ENCODE measurements around the gene PPP4R3B.
"Not testable (repeated sequence)": the region's sequence is repeated elsewhere in the genome, so short reads cannot be mapped to it uniquely, and the experiment has no call there.

PPP4R3B gene

DNA sequence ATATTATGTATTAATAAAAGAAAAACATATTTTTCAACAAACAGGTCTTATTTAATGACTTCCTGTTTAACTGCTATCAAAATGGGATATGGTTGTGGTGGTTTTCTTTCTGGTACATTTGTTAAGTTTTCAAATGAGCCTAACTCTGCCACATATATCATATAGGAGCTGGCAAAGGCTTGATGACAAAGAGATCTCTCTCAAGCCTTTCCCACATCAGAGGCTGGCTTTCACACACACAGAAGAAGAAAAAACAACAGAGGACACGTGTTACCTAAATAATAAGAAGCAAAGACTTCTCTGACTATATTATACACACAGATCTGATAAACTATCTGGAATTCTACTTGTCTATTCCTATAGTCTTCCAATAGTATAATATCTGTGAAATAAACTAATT is 51.8 kb downstream of the PPP4R3B start:
- peaks cover 79% of the 10 kb centered on the region for H3K36me3 Mint-ChIP-seq (ENCODE audit: low read depth)
- H3K27ac Mint-ChIP-seq = peak overlapping the region; percentile 55
- peaks cover 18% of the 10 kb centered on the region for H3K4me1 Mint-ChIP-seq (ENCODE audit: low read depth)
- H3K4me3 Mint-ChIP-seq = no peak overlapping the region
- peaks cover 7% of the 10 kb centered on the region for H3K9me3 Mint-ChIP-seq
- H3K27me3 Mint-ChIP-seq = no peaks in the 10 kb centered on the region

GRCh38 chr2:55560855-55561254 is 56.6 kb downstream of the PPP4R3B start:
- H3K4me1 Mint-ChIP-seq (ENCODE audit: low read depth) = peaks cover 4% of the 10 kb centered on the region

DNA sequence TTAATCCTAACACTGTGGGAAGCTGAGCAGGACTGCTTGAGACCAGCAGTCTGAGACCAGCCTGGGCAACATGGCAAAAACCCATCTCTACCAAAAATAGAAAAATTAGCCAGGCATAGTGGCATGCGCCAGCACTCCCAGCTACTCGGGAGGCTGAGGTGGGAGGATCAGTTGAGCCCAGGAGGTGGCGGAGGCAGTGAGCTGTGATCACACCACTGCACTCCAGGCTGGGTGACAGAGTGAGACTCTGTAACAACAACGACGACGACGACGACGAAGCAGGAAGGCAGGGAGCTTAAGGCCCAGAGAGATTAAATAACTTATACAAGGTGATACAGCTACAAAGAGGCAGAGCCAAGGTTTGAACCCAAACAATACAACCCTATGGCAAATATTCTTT is 60.6 kb downstream of the PPP4R3B start:
- no peaks in the 10 kb centered on the region for H3K27me3 Mint-ChIP-seq

More at GRCh38 chr2:55560855-55561254, 56.6 kb downstream of the PPP4R3B start:
- H3K9me3 Mint-ChIP-seq = peaks cover 7% of the 10 kb centered on the region
- H3K27me3 Mint-ChIP-seq = no peaks in the 10 kb centered on the region
- H3K4me3 Mint-ChIP-seq = no peak overlapping the region
- peaks cover 79% of the 10 kb centered on the region for H3K36me3 Mint-ChIP-seq (ENCODE audit: low read depth)
- no peak overlapping the region for H3K27ac Mint-ChIP-seq

GRCh38 chr2:55555977-55556376 is 61.4 kb downstream of the PPP4R3B start:
- Mint-ChIP-seq H3K36me3 (ENCODE audit: low read depth) (peaks cover 64% of the 10 kb centered on the region), H3K4me1 (ENCODE audit: low read depth) (no peaks in the 10 kb centered on the region), H3K9me3 (no peaks in the 10 kb centered on the region), H3K27ac (no peak overlapping the region), H3K27me3 (no peaks in the 10 kb centered on the region), H3K4me3 (no peak overlapping the region)

More for the DNA sequence above, 60.6 kb downstream of the PPP4R3B start:
- Mint-ChIP-seq H3K36me3 (ENCODE audit: low read depth) (peaks cover 73% of the 10 kb centered on the region), H3K4me1 (ENCODE audit: low read depth) (no peaks in the 10 kb centered on the region), H3K4me3 (no peak overlapping the region), H3K9me3 (no peaks in the 10 kb centered on the region), H3K27ac (no peak overlapping the region)

DNA sequence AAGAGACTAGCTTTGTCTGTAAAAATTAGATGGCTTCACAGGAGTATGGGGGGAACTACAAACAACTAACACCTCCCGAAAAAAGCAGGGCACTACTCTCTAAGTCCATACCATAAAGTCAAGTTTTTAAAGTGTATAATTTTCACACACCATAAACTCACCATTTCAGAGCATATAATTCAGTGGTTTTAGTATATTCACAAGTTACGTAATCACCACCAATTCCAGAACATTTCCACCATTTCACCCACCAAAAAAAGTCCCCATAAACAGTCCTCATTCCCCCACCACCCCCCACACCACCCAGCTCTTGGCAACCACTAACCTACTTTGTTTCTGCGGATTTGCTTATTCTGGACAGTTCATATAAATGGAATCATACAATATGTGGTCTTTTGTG is 64.1 kb downstream of the PPP4R3B start:
- no peaks in the 10 kb centered on the region for H3K9me3 Mint-ChIP-seq
- H3K27ac Mint-ChIP-seq = peak overlapping the region; percentile 52
- H3K4me3 Mint-ChIP-seq = no peak overlapping the region
- peaks cover 61% of the 10 kb centered on the region for H3K36me3 Mint-ChIP-seq (ENCODE audit: low read depth)
- H3K27me3 Mint-ChIP-seq = no peaks in the 10 kb centered on the region
- no peaks in the 10 kb centered on the region for H3K4me1 Mint-ChIP-seq (ENCODE audit: low read depth)

DNA sequence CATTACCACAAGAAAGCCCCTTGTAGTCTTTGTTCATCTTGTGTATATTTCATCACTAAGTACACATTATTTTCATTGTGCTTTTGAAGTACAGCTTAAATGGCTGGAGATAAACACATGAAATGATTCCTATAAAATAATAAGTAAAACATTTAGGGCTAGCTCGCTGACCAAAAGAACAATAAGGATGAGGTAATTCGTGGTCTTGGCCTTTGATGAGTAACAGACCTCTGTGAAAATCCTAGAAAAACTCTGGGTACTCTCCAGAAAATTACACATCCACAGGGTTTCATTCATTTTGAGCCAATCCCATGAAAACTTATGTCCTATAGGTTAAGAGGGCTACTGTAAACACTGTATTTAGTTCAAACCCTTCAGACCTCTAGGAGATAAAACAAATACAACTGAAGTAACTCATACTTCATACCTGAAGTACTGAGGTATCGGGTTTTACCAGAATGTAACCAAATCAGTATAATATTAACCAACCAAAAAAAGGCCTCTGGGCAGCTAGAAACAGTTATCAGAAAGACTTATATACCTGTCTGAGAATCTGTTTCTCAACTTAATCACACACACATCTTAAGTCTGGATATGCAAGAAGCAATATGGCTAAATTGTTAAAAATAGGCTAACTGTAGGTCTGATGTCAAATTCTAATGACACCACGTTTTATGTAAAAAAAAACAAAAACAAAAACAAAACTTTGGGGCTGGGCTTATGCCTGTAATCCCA is 66.9 kb downstream of the PPP4R3B start:
- H3K4me3 Mint-ChIP-seq = no peak overlapping the region
- no peaks in the 10 kb centered on the region for H3K9me3 Mint-ChIP-seq
- H3K27ac Mint-ChIP-seq = no peak overlapping the region
- H3K27me3 Mint-ChIP-seq = no peaks in the 10 kb centered on the region
- peaks cover 57% of the 10 kb centered on the region for H3K36me3 Mint-ChIP-seq (ENCODE audit: low read depth)
- no peaks in the 10 kb centered on the region for H3K4me1 Mint-ChIP-seq (ENCODE audit: low read depth)

DNA sequence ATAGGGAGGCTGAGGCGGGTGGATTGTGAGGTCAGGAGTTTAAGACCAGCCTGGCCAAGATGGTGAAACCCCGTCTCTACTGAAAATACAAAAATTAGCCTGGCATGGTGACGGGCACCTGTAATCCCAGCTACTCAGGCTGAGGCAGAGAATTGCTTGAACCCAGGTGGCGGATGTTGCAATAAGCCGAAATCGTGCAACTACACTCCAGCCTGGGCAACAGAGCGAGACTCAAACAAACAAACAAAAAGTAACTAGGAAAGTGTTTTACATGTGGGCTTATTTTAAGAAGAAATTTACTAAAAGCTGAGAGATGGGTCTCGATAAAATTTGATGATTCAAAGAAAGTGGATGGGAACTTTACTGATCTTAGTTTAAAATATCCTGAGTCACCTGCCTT is 69.7 kb downstream of the PPP4R3B start:
- peaks cover 54% of the 10 kb centered on the region for H3K36me3 Mint-ChIP-seq (ENCODE audit: low read depth)
- H3K4me3 Mint-ChIP-seq; H3K27me3 Mint-ChIP-seq; H3K4me1 Mint-ChIP-seq (ENCODE audit: low read depth); H3K27ac Mint-ChIP-seq; H3K9me3 Mint-ChIP-seq: not testable (repeated sequence)

GRCh38 chr2:55547001-55547400 is 70.4 kb downstream of the PPP4R3B start:
- Mint-ChIP-seq H3K4me3 (no peak overlapping the region), H3K27me3 (no peaks in the 10 kb centered on the region), H3K27ac (no peak overlapping the region), H3K4me1 (ENCODE audit: low read depth) (no peaks in the 10 kb centered on the region), H3K9me3 (no peaks in the 10 kb centered on the region), H3K36me3 (ENCODE audit: low read depth) (peaks cover 57% of the 10 kb centered on the region)

- Mint-ChIP-seq H3K4me1 (ENCODE audit: low read depth) (peaks cover 8% of the 10 kb centered on the region), H3K27me3 (no peaks in the 10 kb centered on the region), H3K36me3 (ENCODE audit: low read depth) (peaks cover 52% of the 10 kb centered on the region), H3K4me3 (no peak overlapping the region), H3K9me3 (no peaks in the 10 kb centered on the region), H3K27ac (peak overlapping the region; percentile 47)
Measured at GRCh38 chr2:55530539-55531081, 86.8 kb downstream of the PPP4R3B start.

- Mint-ChIP-seq H3K4me1 (ENCODE audit: low read depth) (peaks cover 8% of the 10 kb centered on the region), H3K4me3 (no peak overlapping the region), H3K27me3 (no peaks in the 10 kb centered on the region), H3K27ac (no peak overlapping the region), H3K9me3 (no peaks in the 10 kb centered on the region), H3K36me3 (ENCODE audit: low read depth) (peaks cover 53% of the 10 kb centered on the region)
Measured at GRCh38 chr2:55526174-55526573, 91.2 kb downstream of the PPP4R3B start.

GRCh38 chr2:55524884-55525437 is 92.5 kb downstream of the PPP4R3B start:
- H3K36me3 Mint-ChIP-seq (ENCODE audit: low read depth) = peaks cover 44% of the 10 kb centered on the region
- peaks cover 6% of the 10 kb centered on the region for H3K4me1 Mint-ChIP-seq (ENCODE audit: low read depth)
- no peak overlapping the region for H3K27ac Mint-ChIP-seq

DNA sequence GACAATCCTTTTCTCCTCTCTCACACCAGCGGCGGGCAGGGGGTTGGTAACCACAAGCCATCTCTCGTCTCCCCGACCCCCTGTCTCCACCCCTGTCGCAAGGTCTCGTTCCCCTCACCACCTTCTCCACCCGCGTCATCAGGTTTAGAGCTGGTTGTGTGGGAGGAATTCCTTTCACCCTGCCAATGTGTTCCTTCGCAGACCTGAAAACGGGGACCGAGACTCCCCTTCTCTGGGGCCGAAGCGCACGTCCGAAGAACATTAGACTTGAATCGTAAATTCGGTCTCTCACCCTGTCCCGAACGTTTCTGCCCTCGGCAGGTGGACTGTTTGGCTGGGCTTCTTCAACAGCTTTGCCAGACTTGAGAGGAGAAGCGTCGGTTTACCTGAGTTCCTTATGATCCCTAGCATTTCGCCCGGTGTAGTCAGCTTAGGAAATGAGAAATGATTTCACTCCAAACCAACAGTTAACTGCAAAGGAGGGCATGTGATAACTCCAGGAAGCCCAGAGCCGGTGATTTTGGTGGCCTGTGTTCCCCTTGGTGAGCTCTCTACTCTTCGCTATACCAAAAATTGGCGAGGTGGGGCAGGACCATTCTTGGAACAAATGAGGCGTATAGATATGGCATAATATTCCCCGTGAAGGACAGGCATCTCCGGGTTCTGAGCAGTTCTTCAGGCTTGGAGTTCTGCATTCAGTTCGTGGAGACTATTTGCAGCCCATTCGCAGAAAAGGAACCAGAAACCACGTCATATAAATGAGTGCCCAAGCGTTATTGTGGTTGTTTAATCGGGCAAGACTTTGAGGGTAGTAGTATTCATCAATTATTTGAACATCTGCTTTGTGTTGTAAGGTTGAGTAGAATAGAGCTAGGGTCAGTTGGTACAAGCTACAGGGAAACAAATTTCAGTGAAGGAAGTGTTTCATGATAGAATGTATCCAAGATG is 97.2 kb downstream of the PPP4R3B start:
- peaks cover 12% of the 10 kb centered on the region for H3K4me1 Mint-ChIP-seq (ENCODE audit: low read depth)
- H3K27ac Mint-ChIP-seq = peak overlapping the region; percentile 98
- H3K36me3 Mint-ChIP-seq (ENCODE audit: low read depth) = peaks cover 11% of the 10 kb centered on the region
- no peaks in the 10 kb centered on the region for H3K9me3 Mint-ChIP-seq
- H3K4me3 Mint-ChIP-seq = peak overlapping the region; percentile 98
- no peaks in the 10 kb centered on the region for H3K27me3 Mint-ChIP-seq

More at GRCh38 chr2:55524884-55525437, 92.5 kb downstream of the PPP4R3B start:
- H3K4me3 Mint-ChIP-seq = no peak overlapping the region
- H3K9me3 Mint-ChIP-seq = no peaks in the 10 kb centered on the region
- no peaks in the 10 kb centered on the region for H3K27me3 Mint-ChIP-seq

- peak overlapping the region; percentile 98 for H3K27ac Mint-ChIP-seq
- H3K36me3 Mint-ChIP-seq (ENCODE audit: low read depth) = peaks cover 5% of the 10 kb centered on the region
- peak overlapping the region; percentile 98 for H3K4me3 Mint-ChIP-seq
- no peaks in the 10 kb centered on the region for H3K9me3 Mint-ChIP-seq
- peaks cover 12% of the 10 kb centered on the region for H3K4me1 Mint-ChIP-seq (ENCODE audit: low read depth)
- no peaks in the 10 kb centered on the region for H3K27me3 Mint-ChIP-seq
Measured at GRCh38 chr2:55518841-55519165, 98.6 kb downstream of the PPP4R3B start.

- Mint-ChIP-seq H3K36me3 (ENCODE audit: low read depth) (no peaks in the 10 kb centered on the region), H3K9me3 (no peaks in the 10 kb centered on the region), H3K27ac (no peak overlapping the region), H3K4me3 (no peak overlapping the region), H3K27me3 (peaks cover 7% of the 10 kb centered on the region), H3K4me1 (ENCODE audit: low read depth) (no peaks in the 10 kb centered on the region)
Measured at GRCh38 chr2:55511508-55512124, 105.8 kb downstream of the PPP4R3B start.

All from stimulated activated naive CD8-positive, alpha-beta T cell treated with anti-CD3 and anti-CD28 coated beads, Interleukin-15, Interleukin-2, amounts not matched to agents 100 ng/mL and 50 ng/mL, for 24 hours (primary cell).